ENCODE data around the gene AMER1.
"Not testable (repeated sequence)": the region's sequence is repeated elsewhere in the genome, so short reads cannot be mapped to it uniquely, and the experiment has no call there.

AMER1 gene

GRCh38 chrX:64205441-64205734 lies at the start of gene AMER1:
Gene AMER1, minus strand, starts transcription at chrX:64205708. Its CDS starts 12,422 bp downstream, at chrX:64193286.
- DNase-seq: no peak

- no peak for DNase-seq
Observed at GRCh38 chrX:64230123-64230970, 24.8 kb upstream of the AMER1 start, which contains the start of gene ASB12. Gene ASB12, minus strand, starts transcription at chrX:64230607. Its CDS starts 4,957 bp downstream, at chrX:64225650.

GRCh38 chrX:64229154-64229553 lies 23.6 kb upstream of the AMER1 start:
- DNase-seq: peak; percentile 47

GRCh38 chrX:64218023-64218422 lies 12.5 kb upstream of the AMER1 start:
- no peak for DNase-seq

- not testable (repeated sequence) for DNase-seq
Observed at GRCh38 chrX:64213989-64214388, 8.5 kb upstream of the AMER1 start.

- no peak for DNase-seq
Observed at GRCh38 chrX:64206556-64207162, 1.2 kb upstream of the AMER1 start.

- DNase-seq: peak; percentile 88
Observed at GRCh38 chrX:64205735-64206501, 410 bp upstream of the AMER1 start.

- peak; percentile 13 for DNase-seq
Observed at GRCh38 chrX:64204701-64205440, 637 bp downstream of the AMER1 start.

GRCh38 chrX:64204252-64204651 lies 1.3 kb downstream of the AMER1 start:
- no peak for DNase-seq

- DNase-seq: no peak
Observed at GRCh38 chrX:64202808-64203325, 2.6 kb downstream of the AMER1 start.

GRCh38 chrX:64198036-64198435 lies 7.5 kb downstream of the AMER1 start:
- DNase-seq: no peak

- DNase-seq: no peak
Observed at GRCh38 chrX:64196606-64197005, 8.9 kb downstream of the AMER1 start.

GRCh38 chrX:64195862-64196261 lies 9.6 kb downstream of the AMER1 start:
- DNase-seq: no peak

GRCh38 chrX:64192673-64193072 lies 12.8 kb downstream of the AMER1 start:
- DNase-seq: no peak

- no peak for DNase-seq
Observed at GRCh38 chrX:64192040-64192439, 13.5 kb downstream of the AMER1 start.

- DNase-seq: no peak
Observed at GRCh38 chrX:64191281-64192010, 14.1 kb downstream of the AMER1 start.

GRCh38 chrX:64190136-64190740 lies 15.3 kb downstream of the AMER1 start:
- DNase-seq: no peak

- DNase-seq: no peak
Observed at GRCh38 chrX:64188901-64189300, 16.6 kb downstream of the AMER1 start.

- DNase-seq: no peak
Observed at GRCh38 chrX:64187762-64188150, 17.8 kb downstream of the AMER1 start.

GRCh38 chrX:64186974-64187761 lies 18.3 kb downstream of the AMER1 start:
- DNase-seq: no peak

- DNase-seq: no peak
Observed at GRCh38 chrX:64184396-64184795, 21.1 kb downstream of the AMER1 start.

Data from NCI-H526 treated with DMSO at 0.1 percent for 48 hours (cell line).